ENCODE results near the gene PTS. TPM values are rescaled to one million over a fixed set of nuclear protein-coding genes. Genes with fewer than 3 reads are reported as not detected.

The PTS gene
- total RNA-seq, 1 donor from 2014 or later: 53.6 TPM

DNA sequence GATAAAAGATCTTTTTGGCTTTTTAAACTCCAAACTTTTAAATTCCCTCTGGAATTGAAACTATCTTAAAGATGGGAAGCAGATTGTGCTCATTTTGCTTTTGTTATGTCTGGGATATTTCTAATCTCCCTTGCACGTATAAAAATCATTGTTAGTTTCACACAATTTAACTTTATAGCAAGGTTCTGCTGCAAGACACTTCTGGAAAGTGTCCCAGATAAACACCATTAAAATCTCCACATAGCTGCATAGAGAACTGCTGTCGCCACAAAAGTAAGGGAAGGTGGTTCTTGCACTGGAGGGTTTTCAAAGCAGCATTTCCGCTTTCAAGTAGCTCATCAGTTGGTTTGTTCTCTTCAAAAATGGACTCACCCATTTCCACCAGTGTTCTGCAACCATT lies 11.8 kb downstream of the PTS start:
- TF ChIP-seq, protein P1, sequence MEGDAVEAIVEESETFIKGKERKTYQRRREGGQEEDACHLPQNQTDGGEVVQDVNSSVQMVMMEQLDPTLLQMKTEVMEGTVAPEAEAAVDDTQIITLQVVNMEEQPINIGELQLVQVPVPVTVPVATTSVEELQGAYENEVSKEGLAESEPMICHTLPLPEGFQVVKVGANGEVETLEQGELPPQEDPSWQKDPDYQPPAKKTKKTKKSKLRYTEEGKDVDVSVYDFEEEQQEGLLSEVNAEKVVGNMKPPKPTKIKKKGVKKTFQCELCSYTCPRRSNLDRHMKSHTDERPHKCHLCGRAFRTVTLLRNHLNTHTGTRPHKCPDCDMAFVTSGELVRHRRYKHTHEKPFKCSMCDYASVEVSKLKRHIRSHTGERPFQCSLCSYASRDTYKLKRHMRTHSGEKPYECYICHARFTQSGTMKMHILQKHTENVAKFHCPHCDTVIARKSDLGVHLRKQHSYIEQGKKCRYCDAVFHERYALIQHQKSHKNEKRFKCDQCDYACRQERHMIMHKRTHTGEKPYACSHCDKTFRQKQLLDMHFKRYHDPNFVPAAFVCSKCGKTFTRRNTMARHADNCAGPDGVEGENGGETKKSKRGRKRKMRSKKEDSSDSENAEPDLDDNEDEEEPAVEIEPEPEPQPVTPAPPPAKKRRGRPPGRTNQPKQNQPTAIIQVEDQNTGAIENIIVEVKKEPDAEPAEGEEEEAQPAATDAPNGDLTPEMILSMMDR (conservative IDR thresholded peaks at IDR 0.05; ENCODE audit: low read depth, low read length): no peak
- no peak for DNase-seq (ENCODE audit: low read depth)
- H3K4me3 ChIP-seq (ENCODE audit: low read depth, low read length): no peak overlapping the region

DNA sequence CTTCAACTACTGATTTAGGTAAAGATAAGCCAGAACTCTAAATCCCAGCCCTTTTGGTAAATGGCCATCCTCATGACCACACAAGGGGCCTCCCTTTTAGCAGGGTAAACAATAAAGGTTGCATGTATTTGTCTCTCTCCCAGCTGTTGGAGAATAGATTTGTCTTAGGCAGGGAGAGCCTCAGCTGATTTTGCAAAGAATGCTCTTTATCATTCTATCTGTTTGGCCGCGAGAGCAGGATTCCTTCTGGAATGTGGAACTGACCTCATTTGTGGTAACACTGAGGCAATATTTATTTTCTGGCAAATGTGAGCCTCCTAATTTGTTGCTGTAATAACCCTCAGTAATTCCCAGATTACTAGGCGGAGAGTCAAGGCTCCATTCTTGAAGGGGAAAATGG lies 15.3 kb downstream of the PTS start:
- no peak for DNase-seq (ENCODE audit: low read depth)
- TF ChIP-seq, protein P1 (conservative IDR thresholded peaks at IDR 0.05; ENCODE audit: low read depth, low read length): no peak
- H3K4me3 ChIP-seq (ENCODE audit: low read depth, low read length): no peak overlapping the region

DNA sequence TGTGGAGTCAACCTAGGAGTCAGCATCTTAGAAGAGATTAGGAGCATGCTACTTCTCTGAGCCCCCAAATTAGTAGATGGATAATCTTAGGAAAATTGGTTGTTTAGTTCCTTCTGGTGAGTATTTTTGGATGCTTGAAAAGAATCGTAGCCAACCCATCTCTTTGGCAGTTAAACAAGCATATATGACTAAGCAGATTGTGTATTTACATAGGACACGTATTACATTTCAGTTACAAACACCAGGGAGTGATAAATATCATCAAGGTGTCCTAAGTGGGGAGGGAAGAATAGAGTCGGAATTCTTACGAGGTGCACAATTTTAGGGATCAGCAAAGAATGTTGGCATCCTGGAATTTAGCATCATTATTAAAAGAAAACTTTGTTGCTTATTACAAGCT lies 21.0 kb downstream of the PTS start:
- H3K4me3 ChIP-seq (ENCODE audit: low read depth, low read length): no peak overlapping the region
- no peak for DNase-seq (ENCODE audit: low read depth)
- TF ChIP-seq, protein P1 (conservative IDR thresholded peaks at IDR 0.05; ENCODE audit: low read depth, low read length): no peak

DNA sequence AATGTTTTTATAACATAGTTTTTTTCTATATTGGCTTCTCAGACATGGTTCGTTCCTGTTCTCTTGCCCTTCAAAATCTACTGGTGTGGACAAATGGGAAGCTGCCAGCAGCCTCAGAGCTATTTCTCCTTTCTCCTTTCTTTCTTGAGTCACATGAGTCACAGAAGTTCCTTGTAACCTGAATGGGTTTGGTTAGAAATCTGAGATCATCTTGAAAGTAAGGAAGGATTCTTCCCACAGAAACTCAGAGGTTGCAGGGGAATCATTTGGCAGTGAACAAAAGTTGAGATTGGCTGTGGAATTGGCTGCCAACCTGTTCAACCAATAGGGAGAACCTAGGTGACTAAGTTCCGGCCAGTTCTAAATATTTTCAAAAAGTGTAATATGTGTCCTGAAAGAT lies 22.0 kb downstream of the PTS start:
- H3K4me3 ChIP-seq (ENCODE audit: low read depth, low read length): no peak overlapping the region
- TF ChIP-seq, protein P1 (conservative IDR thresholded peaks at IDR 0.05; ENCODE audit: low read depth, low read length): no peak
- no peak for DNase-seq (ENCODE audit: low read depth)

DNA sequence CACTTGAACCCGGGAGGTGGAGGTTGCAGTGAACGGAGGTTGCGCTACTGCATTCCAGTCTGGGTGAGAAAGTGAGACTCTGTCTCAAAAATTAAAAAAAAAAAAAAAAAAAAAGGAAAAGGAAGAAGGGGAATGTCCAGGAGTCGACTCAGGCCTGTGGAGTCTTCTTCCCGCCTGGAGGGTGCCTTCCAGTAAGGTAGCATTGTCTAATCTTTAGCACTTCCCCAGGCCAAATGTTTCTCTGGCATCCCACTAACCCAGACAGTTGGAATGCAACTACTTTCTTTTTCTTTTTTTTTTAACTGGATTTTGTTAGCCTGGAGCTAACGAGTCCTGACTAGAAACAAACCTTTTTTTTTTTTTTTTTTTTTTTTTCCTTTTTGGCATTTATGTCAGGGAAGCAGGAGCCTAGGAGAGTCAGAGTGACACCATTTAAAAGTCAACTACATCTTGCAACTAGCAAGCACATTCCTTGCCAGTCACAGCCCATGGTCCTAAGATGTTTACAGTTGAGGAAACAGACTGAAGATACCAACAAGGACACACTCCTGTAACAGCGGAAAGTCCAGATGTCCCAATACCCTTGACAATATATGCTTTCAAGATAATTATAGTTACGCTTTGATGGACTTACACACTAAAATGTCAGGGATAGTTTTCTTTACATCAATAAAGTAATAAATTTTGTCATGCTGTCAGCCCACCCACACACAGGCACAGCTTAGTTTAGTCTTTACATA lies 23.8 kb downstream of the PTS start:
- H3K4me3 ChIP-seq (ENCODE audit: low read depth, low read length): no peak overlapping the region
- TF ChIP-seq, protein P1 (conservative IDR thresholded peaks at IDR 0.05; ENCODE audit: low read depth, low read length): no peak
- DNase-seq (ENCODE audit: low read depth): no peak

DNA sequence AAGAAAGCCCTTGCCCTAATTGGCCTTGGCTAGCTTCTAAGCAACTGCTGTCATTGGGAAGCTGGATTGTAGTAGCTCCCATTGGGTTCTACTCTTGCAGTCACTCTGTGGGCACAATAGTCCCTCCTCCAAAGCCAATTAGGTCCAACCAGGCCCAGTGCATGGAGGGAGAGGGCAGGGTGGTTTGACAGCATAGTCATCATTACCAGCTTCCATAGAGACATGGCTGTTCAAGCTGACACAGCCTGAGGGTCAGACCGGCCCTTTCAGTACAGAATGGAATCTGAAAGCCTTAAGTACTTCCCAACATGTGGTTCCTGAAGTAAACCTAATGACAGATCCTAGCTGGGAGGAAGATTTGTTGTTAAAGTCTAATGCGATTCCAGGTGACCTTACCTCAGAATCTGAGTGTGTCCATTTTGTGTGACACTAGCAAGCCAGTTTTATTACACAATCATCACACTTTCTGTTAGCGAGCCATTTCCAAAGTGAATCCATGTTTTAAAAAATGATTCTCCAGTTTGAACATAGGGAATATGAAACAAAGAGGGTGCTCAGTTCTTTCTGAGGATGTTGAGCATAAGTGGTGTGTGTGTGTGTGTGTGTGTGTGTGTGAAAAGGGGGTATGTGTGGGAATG lies 27.5 kb downstream of the PTS start:
- DNase-seq (ENCODE audit: low read depth): no peak
- TF ChIP-seq, protein P1 (conservative IDR thresholded peaks at IDR 0.05; ENCODE audit: low read depth, low read length): no peak
- H3K4me3 ChIP-seq (ENCODE audit: low read depth, low read length): no peak overlapping the region
